ENCODE results near the gene KCNN3.

The KCNN3 gene

GRCh38 chr1:154791292-154792166, 78.6 kb downstream of the KCNN3 start:
- DNase-seq (ENCODE audit: low spot score), result no peak

GRCh38 chr1:154788886-154789285, 81.2 kb downstream of the KCNN3 start:
- no peak for DNase-seq (ENCODE audit: low spot score)

DNA sequence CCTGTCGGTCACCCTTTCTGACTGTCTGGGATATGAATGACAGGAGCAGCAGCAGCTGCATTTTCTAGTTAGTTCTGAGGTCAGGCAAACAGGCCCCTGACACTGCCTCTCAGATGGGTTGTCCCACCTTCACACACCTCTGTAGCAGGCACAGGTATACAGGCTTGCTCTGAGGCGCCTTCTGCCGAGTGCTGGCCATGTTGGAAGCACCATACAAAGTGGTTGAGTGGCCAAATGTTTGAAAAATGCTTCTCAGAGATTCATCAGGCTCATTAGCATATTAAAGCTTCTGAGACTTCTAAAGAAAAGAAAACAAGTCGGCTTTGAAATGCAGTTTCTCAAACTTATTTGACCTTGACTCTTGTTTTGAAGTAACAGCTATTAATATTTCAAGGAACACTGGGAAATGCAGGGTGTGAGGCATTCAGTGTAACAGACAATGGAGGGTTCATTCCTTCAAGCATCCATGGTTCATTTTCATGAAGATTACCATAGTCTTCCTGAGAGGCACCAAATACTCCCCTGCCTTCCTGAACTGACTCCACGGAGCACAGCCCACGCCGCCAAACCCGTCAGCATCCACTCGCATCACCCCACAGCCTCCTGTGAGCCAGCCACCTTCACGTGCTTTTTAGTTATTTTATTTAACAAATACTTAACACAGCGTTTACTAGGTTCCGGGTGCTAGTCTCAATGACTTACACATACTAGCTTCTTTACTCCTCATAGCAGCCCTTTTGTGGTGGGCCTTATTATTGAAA, 81.8 kb downstream of the KCNN3 start:
- no peak for DNase-seq (ENCODE audit: low spot score)

DNA sequence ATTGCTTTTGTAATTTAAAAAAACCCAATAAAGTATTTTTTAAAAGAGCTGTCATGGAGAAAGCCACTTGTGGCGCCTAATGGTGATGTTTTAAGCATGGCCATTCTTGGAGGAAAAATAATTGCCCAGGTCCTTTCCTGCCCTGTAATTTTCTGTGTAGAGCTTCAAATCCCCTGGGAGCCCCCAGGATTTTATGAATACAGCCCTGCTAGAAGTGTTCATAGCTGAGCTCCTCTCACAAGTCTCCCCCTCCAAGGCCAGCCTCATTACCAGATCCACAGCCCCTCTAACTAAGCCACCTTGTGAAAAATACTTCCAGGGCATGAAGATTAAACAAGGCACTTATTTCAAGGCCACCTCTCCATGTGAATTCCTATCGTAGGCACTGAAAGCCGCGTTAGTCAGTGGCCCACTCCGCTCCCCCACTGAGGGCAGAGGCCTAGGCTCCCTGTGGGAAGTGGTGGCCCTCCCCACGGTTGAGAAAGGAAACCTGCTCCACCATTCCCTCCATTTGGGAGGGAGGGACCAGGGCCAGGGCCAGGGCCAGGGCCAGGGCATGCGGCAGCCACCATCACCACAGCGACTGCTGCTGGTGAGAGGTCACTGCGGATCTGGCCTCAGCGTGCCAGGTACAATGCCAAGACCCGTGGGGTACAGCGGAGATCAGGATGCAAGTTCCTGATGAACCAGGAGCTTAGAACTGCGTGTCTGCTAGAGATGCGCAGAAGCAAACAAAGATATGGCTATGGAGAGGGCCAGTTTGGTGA, 83.1 kb downstream of the KCNN3 start:
- no peak for DNase-seq (ENCODE audit: low spot score)

DNA sequence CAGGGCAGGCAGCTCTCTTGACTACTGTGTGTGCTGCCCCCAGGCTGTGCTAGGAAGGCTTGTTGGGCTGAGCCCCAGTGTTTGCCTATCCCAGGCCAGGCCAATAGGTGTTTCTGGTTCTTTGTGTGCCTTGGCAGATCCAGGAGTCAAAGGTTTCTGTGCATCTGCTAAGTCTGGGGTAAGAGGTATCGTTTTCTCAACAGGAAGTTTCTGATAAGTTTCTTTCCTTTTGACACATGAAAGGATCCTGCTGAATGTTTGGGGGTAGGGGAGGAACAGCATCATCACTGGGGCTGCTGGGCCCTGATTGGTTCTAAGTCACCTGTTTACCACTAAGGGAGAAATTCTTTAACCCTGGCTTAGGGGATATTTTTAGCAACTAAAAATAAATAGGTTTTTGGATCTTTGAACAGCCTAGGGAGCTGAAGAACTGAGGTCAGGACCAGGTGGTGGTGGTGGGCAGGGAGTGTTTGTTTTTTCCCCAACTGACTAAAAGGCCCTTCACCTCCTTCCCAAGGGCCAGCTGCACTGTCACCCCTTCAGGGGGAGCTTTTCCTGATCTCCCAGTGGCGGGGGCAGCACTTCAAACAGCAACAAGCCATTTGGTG, 85.1 kb downstream of the KCNN3 start:
- no peak for DNase-seq (ENCODE audit: low spot score)

- DNase-seq (ENCODE audit: low spot score), result no peak
Observed at GRCh38 chr1:154784416-154784815, 85.7 kb downstream of the KCNN3 start.

DNA sequence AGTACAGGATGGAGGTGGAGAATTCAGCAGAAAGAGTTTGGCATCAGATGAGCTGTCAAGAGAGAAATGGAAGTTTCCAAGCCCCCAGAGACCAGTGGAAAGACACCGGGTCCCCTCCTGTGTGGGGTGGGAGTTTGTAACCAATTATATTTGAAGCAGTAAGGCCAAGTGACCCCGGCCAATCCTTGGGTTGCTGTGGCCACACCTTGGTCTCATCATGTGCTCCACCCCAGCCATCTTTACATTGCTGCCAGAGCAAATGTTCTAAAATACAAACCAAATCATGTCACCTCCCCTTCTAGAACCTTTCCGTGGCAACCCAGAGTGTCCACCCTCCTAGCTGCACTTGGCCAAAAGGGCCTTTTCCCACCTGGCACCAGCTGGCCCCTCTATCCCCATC, 86.1 kb downstream of the KCNN3 start:
- no peak for DNase-seq (ENCODE audit: low spot score)

- no peak for DNase-seq (ENCODE audit: low spot score)
Observed at GRCh38 chr1:154780541-154780940, 89.5 kb downstream of the KCNN3 start.

GRCh38 chr1:154779551-154780189, 90.4 kb downstream of the KCNN3 start:
- no peak for DNase-seq (ENCODE audit: low spot score)

- DNase-seq (ENCODE audit: low spot score), result no peak
Observed at GRCh38 chr1:154778944-154779343, 91.1 kb downstream of the KCNN3 start.

DNA sequence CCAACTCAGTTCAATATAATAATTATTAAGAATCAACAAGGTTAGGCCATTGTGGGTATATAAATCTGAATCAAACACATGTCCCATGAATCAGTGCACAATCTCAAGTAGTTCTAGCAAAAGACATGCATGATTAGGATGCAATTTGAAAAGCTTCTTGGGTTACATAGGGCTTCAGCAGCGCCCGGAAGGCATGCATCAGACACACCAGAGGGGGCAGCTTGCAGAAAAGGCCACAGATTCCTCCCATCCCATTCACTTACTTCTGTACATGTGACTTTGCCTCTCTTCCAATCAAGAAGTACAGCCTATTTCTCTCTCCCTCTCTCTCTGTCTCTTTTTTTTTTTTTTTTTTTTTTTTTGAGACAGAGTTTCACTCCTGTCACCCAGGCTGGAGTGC, 91.8 kb downstream of the KCNN3 start:
- DNase-seq (ENCODE audit: low spot score), result no peak

DNA sequence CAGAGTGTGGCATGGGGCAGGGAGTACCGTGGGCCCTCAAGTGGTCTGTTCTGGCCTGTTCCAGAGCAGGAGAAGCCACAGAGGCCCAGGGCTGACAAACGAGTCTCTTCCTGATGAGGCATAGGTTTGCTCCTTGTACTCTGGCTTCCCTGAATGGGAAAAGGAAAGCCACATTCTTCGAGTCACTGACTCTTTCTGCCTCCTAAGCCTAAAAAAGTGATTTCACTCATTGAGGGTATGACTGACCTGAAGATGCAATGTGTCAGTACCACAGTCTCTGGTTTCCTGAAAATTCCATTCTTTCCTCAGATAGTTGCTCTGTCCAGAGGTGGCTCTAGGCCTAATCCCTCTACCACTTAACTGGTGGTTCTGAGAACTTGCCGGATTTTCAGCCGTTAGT, 92.3 kb downstream of the KCNN3 start:
- no peak for DNase-seq (ENCODE audit: low spot score)

- DNase-seq (ENCODE audit: low spot score), result no peak
Observed at GRCh38 chr1:154777154-154777553, 92.9 kb downstream of the KCNN3 start.

GRCh38 chr1:154775621-154776605, 94.2 kb downstream of the KCNN3 start:
- DNase-seq (ENCODE audit: low spot score), result no peak

DNA sequence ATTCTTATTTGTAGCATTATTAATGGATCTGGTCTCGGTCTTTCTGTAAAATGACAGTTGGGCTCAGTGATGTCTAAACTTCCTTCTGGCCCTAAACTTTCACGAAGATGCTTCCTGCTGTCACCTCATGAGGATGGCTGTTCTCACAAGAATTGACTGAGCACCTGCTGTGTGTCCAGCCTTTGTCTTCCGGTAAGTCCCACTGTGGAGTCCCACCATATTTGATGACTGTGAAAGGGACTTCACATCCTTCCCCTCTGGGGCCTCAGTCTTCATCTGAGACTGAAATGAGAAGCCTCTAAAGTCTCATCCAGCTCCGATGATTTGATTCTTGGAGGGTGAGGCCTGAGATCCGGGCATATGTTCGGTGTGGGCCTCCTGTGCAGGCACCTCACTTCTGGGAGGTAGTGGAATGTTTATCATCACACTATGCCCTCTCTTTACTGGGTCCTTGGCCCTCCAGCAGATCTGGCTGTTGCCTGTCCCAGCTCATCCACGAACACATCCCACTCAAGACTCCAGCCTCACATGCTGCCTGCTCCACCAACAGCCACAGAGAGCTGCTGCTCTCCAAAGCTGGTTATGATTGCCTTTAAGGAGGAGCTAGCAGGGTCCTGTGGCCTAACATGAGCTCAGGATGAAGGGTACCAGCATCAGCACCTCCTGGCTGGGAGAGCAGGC, 95.8 kb downstream of the KCNN3 start:
- no peak for DNase-seq (ENCODE audit: low spot score)

GRCh38 chr1:154773551-154773950, 96.5 kb downstream of the KCNN3 start:
- DNase-seq (ENCODE audit: low spot score), result peak; percentile 44

DNA sequence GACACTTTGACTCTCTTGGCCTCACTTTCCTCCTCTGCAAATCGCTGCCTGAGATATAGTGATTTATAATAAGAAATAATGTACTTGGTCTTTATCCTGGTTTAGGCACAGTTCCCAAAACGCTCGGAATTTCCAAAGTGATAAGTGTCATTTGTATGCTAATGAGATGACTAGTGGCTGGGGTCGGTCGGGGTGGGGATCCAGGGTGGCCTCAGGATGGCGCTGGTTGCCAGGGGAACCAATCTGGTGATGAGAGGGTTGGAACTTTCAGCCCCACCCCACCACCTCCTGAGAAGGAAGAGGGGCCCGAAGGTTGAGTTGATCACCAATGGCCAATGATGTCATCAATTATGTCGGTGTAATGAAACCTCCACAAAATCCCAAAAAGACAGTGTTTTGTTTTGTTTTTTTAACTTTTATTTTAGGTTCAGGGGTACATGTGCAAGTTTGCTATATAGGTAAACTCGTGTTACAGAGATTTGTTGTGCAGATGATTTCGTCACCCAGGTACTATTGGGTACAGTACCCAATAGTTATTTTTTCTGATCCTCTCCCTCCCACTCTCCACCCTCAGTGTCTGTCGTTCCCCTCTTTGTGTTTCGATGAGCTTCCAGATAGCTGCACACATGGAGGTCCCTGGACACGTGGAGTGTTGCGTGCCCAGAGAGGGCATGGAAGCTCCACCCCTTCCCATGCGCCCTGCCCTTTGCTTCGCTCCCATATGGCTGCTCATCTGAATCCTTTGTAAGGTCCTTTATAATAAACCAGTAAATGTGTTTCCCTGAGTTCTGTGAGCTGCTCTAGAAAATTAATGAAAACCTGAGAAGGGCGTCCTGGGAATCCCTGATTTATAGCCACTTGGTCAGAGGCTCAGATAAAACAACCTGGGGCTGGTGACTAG, 97.2 kb downstream of the KCNN3 start:
- DNase-seq (ENCODE audit: low spot score), result no peak

GRCh38 chr1:154772056-154772455, 98.0 kb downstream of the KCNN3 start:
- no peak for DNase-seq (ENCODE audit: low spot score)

Data from globus pallidus (tissue), 1 donor.